Stimulated activated CD4-positive, alpha-beta T cell treated with anti-CD3 and anti-CD28 coated beads, Interleukin-15, amount 100 ng/mL, for 1 hour (primary cell): ENCODE results near the gene TBL1XR1.

ENCODE experiments used
- DNase-seq, 2 donors: peaks; one replicate each; pipeline ENCODE4 v3.0.0-alpha.2; 2020; ENCODE audit warnings: low read depth in 1 of 2, low spot score in 1 of 2

The TBL1XR1 gene

DNA sequence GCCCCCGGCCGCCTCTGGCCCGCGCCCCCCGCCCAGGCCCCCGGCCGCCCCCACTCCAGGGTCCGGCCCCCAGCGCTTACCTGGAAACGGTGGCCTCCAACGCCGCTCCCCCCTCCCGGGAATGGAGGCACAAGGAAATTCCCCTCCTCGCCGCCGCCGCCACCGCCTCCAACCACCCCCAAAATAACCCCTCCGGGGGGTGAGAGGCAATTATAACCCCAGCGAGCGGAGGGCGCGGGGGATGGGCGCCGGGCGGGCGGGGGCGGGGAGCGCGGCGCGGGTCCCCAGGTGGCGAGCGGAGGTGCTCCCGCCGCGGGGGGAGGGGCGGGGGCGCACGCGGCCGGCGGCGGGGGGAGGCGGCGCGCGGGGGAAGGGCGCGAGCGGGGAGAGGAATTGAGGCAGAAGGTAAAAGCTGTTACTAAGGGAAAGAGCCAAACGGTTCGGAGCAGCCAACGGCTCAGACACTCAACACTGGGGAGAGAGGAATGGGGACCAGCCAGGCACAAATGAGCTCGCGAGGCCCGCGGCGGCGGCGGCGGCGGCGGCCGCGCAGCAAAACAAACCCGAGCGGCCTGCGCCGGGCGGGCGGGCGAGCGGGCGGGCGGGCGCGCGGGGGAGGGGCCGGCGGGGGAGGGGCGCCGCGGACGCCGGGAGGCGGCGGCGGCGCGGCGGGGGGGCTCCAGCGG lies at the start of gene TBL1XR1:
TBL1XR1 (minus strand) TSS at position 442 of the 686 bp plus-strand sequence. CDS start 132,505 bp downstream, outside the sequence.
- DNase-seq = peak; percentile 70 to 75

DNA sequence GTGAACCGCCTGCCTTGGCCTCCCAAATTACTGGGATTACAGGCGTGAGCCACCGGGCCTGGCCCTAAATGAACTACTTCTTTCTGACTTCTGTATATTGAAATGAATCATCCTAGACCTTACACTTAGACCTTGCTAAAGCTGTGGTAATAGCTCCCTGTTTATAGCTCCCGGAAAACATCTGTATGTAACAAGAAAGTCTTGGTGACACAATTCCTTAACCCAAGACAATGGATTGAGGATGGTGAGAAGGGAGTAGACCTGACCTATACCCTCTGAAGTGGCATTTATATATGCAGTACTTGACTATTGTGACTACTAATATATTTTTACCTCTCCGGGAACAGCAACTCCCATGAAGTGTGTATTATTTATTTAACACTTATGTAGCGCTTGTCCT lies 48.0 kb upstream of the TBL1XR1 start:
- no peak for DNase-seq

DNA sequence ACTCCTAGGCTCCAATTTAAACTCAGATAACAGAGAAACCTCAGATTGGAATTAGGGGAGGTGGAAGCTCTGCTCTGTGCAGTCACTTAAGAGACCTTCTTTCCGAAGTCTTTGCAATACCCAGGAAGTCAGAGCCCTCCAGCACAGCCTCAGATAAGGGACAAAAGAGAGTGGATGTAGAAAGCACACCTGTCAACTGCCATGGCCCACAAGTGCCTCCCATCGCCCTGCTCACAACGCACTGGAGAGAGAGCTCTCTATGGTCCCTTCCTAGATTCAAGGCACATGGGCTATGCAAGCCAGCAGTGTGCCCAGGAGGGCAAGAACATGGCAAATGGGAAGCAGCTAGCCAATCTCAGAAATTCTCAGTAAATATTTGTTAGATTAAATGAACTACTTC lies 47.3 kb upstream of the TBL1XR1 start:
- DNase-seq = no peak

DNA sequence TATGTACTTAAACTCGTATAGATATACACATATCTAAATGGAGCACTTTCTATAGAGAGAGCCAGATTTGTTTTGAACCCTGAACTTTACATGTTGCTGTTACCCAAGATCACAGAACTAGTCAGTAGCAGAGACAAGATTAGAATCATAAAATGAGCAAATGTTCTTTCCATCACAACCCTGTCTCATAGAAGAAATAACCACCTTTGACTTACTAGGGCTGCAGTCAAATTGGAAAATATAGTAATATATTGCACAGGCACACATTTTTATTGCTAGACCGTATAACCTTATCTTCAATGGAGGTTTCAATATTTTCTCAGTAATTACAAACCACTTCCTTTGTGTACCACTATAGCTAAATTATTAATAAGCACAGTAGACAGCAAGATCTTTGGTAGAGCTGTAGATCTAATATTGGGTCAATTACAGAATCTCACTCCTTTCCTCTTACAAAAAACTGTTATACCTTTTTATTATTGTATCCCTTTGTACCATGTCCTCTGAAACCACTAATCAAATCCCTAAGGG lies 41.5 kb upstream of the TBL1XR1 start:
- no peak for DNase-seq

DNA sequence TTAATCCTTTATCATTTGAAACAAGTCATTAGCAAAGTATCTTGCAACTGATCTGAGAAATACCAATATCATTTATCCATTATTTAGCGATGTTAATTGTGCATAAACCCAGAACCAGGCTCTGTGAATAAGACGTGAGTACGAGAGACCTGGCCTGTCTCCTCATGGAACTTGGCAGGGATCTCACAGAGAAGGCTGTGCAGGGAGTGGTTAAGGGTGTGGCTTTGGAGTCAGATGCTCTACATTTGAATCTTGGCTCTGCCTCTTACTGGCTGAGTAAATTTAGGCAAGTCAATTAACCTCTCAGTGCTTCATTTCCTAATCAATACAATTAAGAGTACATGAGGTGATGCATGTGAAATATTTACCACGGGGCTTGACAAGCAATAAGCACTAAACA lies 39.9 kb upstream of the TBL1XR1 start:
- DNase-seq = no peak

DNA sequence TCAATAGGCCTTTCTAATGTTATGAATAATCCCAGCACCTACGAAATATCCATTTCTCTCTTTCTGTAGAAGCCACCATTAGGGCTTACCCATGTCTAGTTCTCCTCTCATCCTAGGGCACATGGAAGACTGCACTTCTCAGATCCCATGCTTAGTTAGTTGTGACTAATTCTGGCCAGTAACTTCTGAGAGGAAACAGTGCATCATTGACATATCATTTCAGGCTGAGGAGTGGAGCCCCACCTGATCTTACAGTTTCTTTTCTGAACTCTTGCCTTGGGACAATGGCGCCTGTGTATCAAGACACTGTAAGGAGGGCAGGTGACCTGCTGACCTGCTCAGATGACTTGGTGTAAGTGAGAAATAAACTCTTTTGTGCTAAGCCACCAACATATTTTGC lies 39.4 kb upstream of the TBL1XR1 start:
- no peak for DNase-seq

DNA sequence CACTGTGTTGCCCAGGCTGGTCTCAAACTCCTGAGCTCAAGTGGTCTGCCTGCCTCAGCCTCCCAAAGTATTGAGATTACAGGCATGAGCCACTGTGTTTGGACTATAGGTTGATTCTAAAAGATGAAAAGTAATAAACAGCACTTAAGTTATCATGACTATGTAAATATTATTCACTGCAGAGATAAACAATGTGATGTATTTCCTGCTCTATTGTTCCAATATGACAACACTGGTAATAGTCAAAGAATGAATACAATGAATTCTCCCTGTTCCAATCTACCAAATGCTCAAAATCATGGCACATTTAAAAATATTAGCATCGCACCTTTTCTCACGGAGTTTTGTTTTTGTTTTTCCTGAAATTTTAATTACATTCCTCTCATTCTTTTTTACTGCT lies 36.8 kb upstream of the TBL1XR1 start:
- no peak for DNase-seq

DNA sequence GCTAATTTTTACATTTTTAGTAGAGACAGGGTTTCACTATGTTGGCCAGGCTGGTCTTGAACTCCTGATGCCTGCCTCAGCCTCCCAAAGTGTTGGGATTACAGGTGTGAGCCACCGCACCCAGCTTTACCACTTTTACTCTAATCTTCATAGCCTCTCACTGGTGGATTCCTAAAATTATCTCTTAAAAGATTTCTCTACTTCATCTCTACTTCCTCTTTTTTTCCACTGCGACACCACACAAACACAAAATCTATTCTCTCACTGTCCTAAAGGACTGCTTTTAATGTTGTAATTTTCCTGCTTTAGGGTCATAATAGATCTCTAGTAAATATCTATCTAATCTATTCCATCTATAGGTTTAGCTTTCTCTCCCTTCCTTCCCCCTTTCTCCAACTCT lies 34.0 kb upstream of the TBL1XR1 start:
- DNase-seq = no peak

DNA sequence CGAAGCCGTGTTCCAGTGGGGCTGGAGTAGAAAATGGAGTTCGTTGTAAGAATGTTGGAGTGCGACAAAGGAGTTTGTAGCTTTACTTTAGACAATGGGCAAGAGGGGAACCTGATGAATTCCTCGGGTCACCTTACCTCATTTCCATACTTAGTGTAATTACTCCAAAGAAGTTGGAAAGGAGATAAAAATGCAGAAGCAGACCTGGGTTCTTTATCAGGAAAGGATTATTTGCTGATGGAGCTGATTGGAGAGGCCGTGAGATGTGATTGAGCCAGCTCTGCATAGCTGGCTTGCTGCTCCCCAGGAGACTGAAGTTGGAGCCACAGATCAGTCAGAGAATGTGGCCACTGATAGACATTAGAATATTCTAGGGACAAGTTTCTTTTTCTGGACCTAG lies 33.4 kb upstream of the TBL1XR1 start:
- no peak for DNase-seq

DNA sequence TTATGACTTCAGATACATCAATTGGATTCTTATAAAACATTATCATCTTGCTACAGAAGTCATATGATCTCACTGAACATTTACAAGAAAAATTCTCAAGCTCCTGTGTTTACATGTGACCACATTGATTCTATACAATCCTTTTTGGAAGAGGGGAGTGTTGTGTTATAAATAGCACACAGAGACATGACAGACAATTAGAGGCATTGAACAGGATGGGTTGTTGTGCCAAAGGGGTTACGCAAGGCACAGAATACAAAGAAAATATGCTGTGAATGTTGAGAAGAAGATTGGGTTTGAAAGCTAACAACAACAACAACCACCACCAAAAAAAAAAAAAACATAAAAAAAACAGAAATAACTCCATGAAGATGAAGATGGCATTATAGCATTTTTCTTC lies 32.5 kb upstream of the TBL1XR1 start:
- no peak for DNase-seq

DNA sequence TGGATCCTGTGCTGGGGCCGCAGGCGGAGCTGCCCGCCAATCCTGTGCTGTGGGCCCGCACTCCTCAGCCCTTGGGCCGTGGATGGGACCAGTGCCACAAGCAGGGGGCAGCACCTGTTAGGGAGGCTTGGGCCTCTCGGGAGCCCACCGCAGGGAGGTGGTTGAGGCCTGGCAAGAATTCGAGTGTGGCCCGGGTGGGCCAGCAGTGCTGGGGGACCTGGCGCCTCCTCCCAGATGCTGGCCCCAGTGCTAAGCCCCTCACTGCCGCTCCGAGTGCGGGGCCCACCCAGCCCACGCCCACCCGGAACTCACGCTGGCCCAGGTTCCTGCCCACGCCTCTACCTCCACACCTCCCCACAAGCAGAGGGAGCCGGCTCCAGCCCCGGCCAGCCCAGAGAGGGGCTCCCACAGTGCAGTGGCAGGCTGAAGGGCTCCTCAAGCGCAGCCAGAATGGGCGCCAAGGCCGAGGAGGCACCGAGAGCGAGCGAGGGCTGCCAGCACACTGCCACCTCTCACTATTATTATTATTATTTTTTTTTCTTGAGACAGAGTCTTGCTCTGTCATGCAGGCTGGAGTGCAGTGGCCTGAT lies 31.4 kb upstream of the TBL1XR1 start:
- DNase-seq = no peak

DNA sequence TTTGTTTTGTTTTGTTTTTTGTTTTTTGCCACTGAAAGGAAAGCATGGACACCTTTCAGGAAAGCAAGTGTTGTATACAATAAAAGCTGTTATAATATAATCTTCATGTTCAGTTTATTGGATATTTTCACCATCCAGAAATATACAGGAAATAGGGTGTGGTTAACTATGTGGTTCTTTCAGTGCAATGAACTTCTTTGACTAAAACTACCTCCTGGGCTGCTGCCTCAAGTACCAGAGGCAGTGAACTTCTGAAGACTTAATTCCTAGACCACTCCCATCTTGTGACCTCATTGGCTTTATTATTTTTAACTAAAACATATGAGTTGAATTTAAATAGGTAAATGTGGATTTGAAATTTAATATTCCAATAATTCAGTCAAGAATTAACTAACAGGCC lies 27.1 kb upstream of the TBL1XR1 start:
- no peak for DNase-seq

DNA sequence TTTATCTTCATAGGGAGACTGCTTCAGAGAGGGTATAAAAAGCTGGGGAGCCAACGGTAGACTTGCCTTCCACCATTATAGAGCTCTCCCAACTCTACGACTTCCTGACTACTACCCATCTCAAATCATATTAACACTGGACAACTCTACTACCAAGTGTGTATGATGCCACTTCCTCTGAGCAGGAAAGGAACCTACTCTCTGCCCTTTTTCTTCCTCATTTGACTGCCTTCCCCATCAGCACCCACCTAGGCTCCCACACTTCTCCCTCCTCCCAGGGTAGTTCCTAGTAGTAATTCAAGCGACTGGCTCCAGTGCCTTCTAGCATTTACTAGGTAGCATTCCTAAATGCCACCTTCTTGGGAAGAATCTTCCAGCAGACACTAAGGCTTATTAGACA lies 24.5 kb upstream of the TBL1XR1 start:
- no peak for DNase-seq

DNA sequence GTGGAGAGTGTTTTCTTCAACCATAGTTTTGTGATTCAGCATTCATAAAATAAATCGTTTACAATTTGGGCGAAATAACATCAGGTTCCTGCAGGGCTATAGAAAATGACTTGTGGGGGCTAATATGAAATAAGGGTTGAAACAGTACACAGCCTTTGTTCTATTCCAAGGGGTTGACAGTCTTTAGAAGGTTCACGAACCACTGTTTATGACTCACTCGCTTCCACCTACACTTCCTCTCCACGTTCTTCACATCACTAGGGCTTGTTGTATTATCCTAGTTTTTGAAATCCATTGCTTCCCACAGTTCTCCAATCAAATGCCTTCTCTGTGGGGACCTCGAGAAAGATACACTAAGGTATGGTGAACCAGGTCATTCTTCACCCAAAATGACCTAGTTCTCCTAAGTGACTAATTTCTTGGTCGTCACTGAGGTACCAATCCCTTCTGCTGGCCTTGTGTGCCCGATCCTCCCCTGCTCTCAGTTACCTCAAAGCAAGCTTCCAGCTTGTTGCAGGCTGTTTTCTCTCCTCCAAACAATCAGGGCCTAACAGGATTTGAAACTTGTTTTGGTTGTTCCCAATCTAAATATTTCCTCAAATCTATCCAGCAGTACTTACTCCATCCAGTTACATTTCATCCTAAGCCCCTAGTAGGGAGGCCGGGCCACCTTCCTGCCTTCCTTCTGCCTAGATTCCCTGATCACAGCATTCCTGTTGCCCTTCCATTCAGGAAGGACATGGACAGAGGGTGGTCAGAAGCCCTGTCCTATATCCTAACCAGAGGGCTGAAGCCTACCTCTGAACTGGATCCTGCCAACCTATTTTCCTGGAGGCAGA lies 23.1 kb upstream of the TBL1XR1 start:
- no peak for DNase-seq

DNA sequence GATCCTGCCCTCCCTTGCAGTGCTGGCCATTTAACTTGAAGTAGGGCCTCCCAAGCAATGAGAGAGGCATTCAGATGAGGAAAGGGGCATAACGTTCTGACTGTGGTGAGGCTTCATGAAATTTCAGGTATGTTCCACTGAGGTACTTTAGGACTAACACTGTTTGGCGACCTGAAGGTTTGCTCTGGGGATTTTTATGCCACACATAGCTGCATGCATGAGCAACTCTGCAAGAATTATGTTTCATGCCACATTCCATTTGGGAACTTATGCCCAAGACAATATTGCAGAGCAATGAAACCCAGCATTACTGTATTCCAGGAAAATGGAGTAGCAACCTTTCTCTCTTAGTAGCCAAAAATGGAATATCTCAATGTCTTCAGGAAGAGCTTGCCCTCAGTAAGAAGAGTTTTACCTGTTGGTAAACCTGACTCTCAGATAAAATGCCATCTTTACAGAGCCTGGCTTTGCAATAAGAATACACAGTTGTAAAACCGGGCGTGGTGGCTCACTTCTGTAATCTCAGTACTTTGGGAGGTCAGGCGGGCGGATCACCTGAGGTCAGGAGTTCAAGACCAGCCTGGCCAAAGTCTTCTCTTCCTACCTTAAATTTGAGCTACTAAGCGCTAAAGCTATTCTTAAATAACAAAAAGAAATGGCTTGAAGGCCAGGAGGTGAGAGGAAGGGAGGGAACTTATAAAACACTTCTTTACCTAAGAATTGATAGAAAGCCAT lies 16.7 kb upstream of the TBL1XR1 start:
- DNase-seq = no peak

DNA sequence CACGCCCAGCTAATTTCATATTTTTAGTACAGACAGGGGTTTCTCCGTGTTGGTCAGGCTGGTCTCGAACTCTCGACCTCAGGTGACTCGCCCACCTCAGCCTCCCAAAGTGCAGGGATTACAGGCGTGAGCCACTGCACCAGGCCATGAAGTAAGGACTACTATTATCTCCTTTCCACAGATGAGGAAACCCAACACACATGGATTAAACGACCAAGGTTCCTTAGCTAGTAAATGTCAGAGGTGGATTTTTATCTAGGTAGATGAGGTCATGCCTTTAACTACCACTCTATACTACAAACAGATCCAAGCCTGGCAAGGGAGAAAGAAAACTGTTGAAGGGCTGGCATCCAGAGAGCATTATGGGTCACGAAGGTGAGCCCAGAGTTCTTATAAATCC lies 15.5 kb upstream of the TBL1XR1 start:
- no peak for DNase-seq

DNA sequence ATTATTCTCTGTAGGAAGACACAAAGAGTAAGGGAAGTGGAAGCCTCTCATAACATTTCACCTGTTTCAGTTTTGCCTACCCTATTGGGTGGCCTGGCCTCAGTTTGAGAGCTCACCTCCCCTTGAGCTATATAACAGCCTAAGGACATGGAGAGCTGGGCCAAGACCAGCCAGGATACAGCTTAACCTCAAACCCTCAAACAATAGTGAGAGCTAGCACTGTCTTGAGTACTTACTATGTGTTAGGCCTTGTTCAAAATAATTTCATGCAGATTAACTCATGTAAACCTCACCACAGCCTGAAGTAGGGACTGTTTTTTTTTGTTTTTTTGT lies 15.0 kb upstream of the TBL1XR1 start:
- no peak for DNase-seq

DNA sequence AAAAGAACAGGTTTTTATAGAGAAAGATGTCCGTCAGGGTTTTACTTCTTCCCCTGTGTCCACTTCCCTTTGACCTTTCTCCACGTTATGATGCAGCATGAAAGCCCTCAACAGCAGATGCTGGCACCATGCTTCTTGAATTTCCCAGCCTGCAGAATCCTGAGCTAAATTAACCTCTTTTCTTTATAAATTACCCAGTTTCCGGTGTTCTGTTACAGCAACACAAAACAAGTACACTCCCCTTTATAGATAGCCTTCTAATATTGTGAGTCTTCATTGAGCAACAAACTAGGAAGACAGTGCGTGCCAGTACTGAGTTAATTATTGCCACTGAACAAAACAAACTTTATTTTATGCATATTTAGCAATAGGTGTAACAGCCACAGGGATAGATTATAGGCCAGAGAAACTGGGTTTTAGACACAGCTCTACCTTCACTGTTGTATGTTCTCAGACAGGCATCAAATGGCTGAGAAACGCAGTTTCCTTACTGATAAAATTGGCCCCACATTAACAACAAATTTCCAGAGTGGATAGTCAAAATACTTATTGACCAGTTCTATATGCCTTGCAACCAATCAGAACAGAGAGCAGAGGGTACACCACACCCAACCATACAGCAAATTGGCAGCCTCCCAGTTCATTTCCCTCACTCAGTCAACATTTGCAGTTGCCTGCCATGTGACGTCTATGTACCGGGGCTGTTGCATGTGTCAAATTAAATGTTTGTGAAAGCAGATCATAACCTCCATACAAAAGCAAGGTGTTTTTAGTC lies 14.4 kb upstream of the TBL1XR1 start:
- no peak for DNase-seq

DNA sequence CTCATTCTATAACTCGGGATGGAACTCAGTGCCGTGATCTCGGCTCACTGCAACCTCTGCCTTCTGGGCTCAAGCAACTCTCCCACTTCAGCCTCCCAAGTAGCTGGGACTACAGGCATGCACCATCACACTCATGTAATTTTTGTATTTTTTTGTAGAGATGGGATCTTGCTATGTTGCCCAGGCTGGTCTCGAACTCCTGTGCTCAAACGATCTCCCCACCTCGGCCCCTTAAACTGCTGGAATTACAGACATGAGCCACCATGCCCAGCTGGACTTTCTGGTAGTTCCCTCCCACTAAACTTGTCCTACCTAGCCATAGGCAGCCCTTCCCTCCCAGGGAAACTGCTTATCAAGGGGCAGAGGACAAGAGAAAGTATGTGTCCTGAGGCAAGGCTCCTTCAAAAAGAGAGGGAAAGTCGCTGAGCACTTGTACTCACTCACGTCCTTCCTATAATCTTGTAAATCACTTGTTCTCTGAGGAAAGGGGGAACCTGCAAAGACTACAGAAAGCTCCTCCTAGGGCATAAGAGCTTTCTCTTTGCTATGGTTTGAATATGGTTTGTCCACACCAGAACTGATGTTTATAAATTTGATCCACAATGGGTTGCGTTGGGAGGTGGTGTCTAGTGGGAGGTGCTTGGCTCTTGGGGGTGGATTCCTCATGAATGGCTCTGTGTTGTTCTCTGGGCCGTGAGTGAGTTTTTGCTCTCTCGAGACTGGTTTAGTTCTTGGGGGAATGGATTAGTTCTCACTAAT lies 13.6 kb upstream of the TBL1XR1 start:
- DNase-seq = no peak

DNA sequence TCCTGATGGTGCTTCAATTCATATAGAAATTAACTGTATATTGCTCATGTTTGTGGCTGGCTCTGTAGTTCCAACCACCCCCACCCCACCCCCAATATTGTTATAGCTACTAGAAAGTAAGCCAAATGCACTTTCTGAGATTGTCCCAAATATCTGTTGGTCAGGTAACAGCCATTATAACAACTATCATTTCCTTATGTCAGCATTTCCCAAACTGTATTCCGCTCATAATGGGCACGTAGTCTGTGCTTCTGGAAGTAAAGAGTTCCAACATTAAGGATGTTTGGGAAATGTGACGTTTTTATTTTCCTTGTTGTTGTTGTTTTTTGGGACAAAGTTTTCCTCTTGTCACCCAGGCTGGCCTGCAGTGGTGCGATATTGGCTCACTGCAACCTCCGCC lies 12.2 kb upstream of the TBL1XR1 start:
- no peak for DNase-seq
